Gastrocnemius medialis (tissue), 4 donors: Measurements from ENCODE around the gene FBXO38. TPM values are rescaled to one million over a fixed set of nuclear protein-coding genes. Genes with fewer than 3 reads are reported as not detected.

Source experiments
- ATAC-seq, 2 donors: fragments of 150-250 bp; one replicate each; pipeline ENCODE4 v1.9.1; 2016
- DNase-seq, 2 donors: peaks; one replicate each; pipeline ENCODE4 v3.0.0-alpha.2; 2019
- H3K27ac ChIP-seq, 4 donors: fragments of 200-600 bp; sonication (generic); 1 replicate in 1 of 4; 2 replicates in 3 of 4; pipeline ENCODE4 v1.5.1; 2016 to 2018; ENCODE audit warnings: mild to moderate bottlenecking in 2 of 4, moderate library complexity in 1 of 4
- H3K27me3 ChIP-seq, 3 donors: fragments of 200-600 bp; sonication (generic) in 2 of 3; 1 replicate in 1 of 3; 2 replicates in 2 of 3; pipeline versions ENCODE4 v1.5.1 to v1.6.0; 2016 to 2019; ENCODE audit warnings: mild to moderate bottlenecking in 1 of 3, moderate library complexity in 1 of 3
- H3K36me3 ChIP-seq, 2 donors: fragments of 200-600 bp; sonication (generic) in 1 of 2; one replicate each; pipeline ENCODE4 v1.5.1; 2017 to 2018
- H3K4me1 ChIP-seq, 2 donors: fragments of 200-600 bp; sonication (generic) in 1 of 2; one replicate each; pipeline ENCODE4 v1.5.1; 2016 to 2017; ENCODE audit warnings: mild to moderate bottlenecking in 2 of 2
- H3K4me3 ChIP-seq, 4 donors: fragments of 200-600 bp; sonication (generic) in 3 of 4; 1 replicate in 1 of 4; 2 replicates in 3 of 4; pipeline ENCODE4 v1.5.1; 2016 to 2019; ENCODE audit warnings: mild to moderate bottlenecking in 2 of 4
- H3K9me3 ChIP-seq, 3 donors: fragments of 200-600 bp; sonication (generic) in 2 of 3; 1 replicate in 1 of 3; 2 replicates in 2 of 3; pipeline ENCODE4 v1.5.1; 2016 to 2019
- CTCF ChIP-seq, 5 experiments: fragments of 450-650 bp in 3 of 5; fragments of 200-600 bp in 2 of 5; sonication (generic) in 2 of 5; IDR thresholded peaks in 4 of 5; conservative IDR thresholded peaks in 1 of 5; 1 replicate in 4 of 5; 2 replicates in 1 of 5; pipeline ENCODE4 v1.5.1; 2016 to 2019; ENCODE audit warnings: antibody characterized with exemption in 5 of 5, mild to moderate bottlenecking in 3 of 5, moderate library complexity in 3 of 5
- POLR2A ChIP-seq, 2 donors: fragments of 450-650 bp; IDR thresholded peaks; one replicate each; pipeline ENCODE4 v1.6.1; 2017; ENCODE audit warnings: antibody characterized with exemption in 2 of 2, mild to moderate bottlenecking in 2 of 2, moderate library complexity in 2 of 2
- in situ Hi-C, 4 donors: fragments of 200-750 bp; cut with MboI; loops; one replicate each; pipeline versions ENCODE4 v1.15.0 to v1.8.0; 2017; ENCODE audit warnings: low sequenced_read_pairs in 4 of 4
- intact Hi-C: fragments of 100-400 bp; cut with DNase I; formaldehyde crosslinking; loops from one replicate; pipeline ENCODE4 v1.15.1; 2023; ENCODE audit warnings: low total_unique reads
- total RNA-seq, 4 donors: library from RNA; depleted of rRNA; stranded (reverse); fragments of >200 nt; gene quantifications; one replicate each; pipeline versions ENCODE4 v1.1.0 to v1.2.3, GENCODE V29; 2016

The FBXO38 gene
- total RNA-seq, 4 donors from 2014 or later, result 31.1 to 49.6 (median 34.1) TPM

GRCh38 chr5:148421661-148422060, 37.9 kb downstream of the FBXO38 start:
- H3K4me1 ChIP-seq, result peaks cover 0 to 11% of the 10 kb centered on the region in 2 donors
- H3K36me3 ChIP-seq, result peaks cover 0 to 88% of the 10 kb centered on the region in 2 donors
- H3K4me3 ChIP-seq, result no peak overlapping the region
- no peaks in the 10 kb centered on the region for H3K9me3 ChIP-seq
- DNase-seq (no peak), ATAC-seq (no peak)
- H3K27ac ChIP-seq, result no peak overlapping the region
- H3K27me3 ChIP-seq, result no peaks in the 10 kb centered on the region
- intact Hi-C loops, result no loop called here
- in situ Hi-C loops, result no loop called here
- TF ChIP-seq POLR2A (IDR thresholded peaks at IDR 0.05) (no peak), CTCF (IDR thresholded peaks at IDR 0.05 in 4 of 5, conservative IDR thresholded peaks at IDR 0.05 in 1 of 5) (no peak)

- peaks cover 0 to 73% of the 10 kb centered on the region in 2 donors for H3K36me3 ChIP-seq
- in situ Hi-C loops, result loop anchor here in 3 of 4 donors (25.0 kb wide), 3 partner anchors 611 to 811 kb away; no protein-coding TSS in a partner anchor
- intact Hi-C loops, result no loop called here
These were observed 42.0 kb downstream of the FBXO38 start for GRCh38 chr5:148425808-148426207.

GRCh38 chr5:148426514-148426913, 42.8 kb downstream of the FBXO38 start:
- Histone ChIP-seq H3K36me3 (peaks cover 0 to 68% of the 10 kb centered on the region in 2 donors), H3K27ac (peak overlapping the region in 1 of 4 donors; percentile 3), H3K4me3 (no peak overlapping the region), H3K9me3 (no peaks in the 10 kb centered on the region), H3K27me3 (no peaks in the 10 kb centered on the region), H3K4me1 (peaks cover 0 to 5% of the 10 kb centered on the region in 2 donors)
- intact Hi-C loops, result no loop called here
- DNase-seq (no peak), ATAC-seq (no peak)
- in situ Hi-C loops, result loop anchor here in 3 of 4 donors (25.0 kb wide), 3 partner anchors 611 to 811 kb away; no protein-coding TSS in a partner anchor
- no peak for TF ChIP-seq POLR2A (IDR thresholded peaks at IDR 0.05)
- no peak for TF ChIP-seq CTCF (IDR thresholded peaks at IDR 0.05 in 4 of 5, conservative IDR thresholded peaks at IDR 0.05 in 1 of 5)

More at GRCh38 chr5:148425808-148426207, 42.0 kb downstream of the FBXO38 start:
- TF ChIP-seq CTCF (IDR thresholded peaks at IDR 0.05 in 4 of 5, conservative IDR thresholded peaks at IDR 0.05 in 1 of 5), result no peak
- TF ChIP-seq POLR2A (IDR thresholded peaks at IDR 0.05), result no peak
- H3K4me1 ChIP-seq, result peaks cover 0 to 5% of the 10 kb centered on the region in 2 donors
- no peaks in the 10 kb centered on the region for H3K9me3 ChIP-seq
- H3K27ac ChIP-seq, result peak overlapping the region in 1 of 4 donors; percentile 3
- no peak overlapping the region for H3K4me3 ChIP-seq
- no peaks in the 10 kb centered on the region for H3K27me3 ChIP-seq
- ATAC-seq (no peak), DNase-seq (no peak)

- Histone ChIP-seq H3K4me3 (no peak overlapping the region), H3K4me1 (peaks cover 0 to 5% of the 10 kb centered on the region in 2 donors), H3K27ac (no peak overlapping the region), H3K9me3 (no peaks in the 10 kb centered on the region), H3K27me3 (no peaks in the 10 kb centered on the region), H3K36me3 (peaks cover 0 to 63% of the 10 kb centered on the region in 2 donors)
- ATAC-seq (no peak), DNase-seq (no peak)
- intact Hi-C loops, result no loop called here
- in situ Hi-C loops, result loop anchor here in 3 of 4 donors (25.0 kb wide), 3 partner anchors 610 to 810 kb away; no protein-coding TSS in a partner anchor
- no peak for TF ChIP-seq CTCF (IDR thresholded peaks at IDR 0.05 in 4 of 5, conservative IDR thresholded peaks at IDR 0.05 in 1 of 5)
- no peak for TF ChIP-seq POLR2A (IDR thresholded peaks at IDR 0.05)
These were observed 43.7 kb downstream of the FBXO38 start for GRCh38 chr5:148427370-148428042.
